Left colon (tissue), 2 donors: Measurements from ENCODE around the gene C5AR1. TPM values are rescaled to one million over a fixed set of nuclear protein-coding genes. Genes with fewer than 3 reads are reported as not detected.
A peak's percentile ranks its signal among the peaks of the same experiment; 100 is the strongest.
"Not testable (repeated sequence)": the region's sequence is repeated elsewhere in the genome, so short reads cannot be mapped to it uniquely, and the experiment has no call there.

Source experiments
- ATAC-seq: fragments of 200-7000 bp; cut with Tn5 transposase; one replicate; pipeline ENCODE4 v1.9.1; 2020; ENCODE audit warnings: mild to moderate bottlenecking, moderate library complexity
- DNase-seq, 2 donors: peaks; one replicate each; pipeline ENCODE4 v3.0.0-alpha.2; 2020
- intact Hi-C, 2 donors: fragments of 100-400 bp; cut with DNase I in 1 of 2; cut with micrococcal nuclease in 1 of 2; formaldehyde crosslinking; loops; one replicate each; pipeline versions ENCODE4 v1.11.2 to v1.14.0; 2022; cut with DNase I, micrococcal nuclease
- total RNA-seq, 2 donors: library from RNA; stranded (reverse); fragmentation: NEBNext Ultra II Directional; extraction: Animal tissue kit (Norgen Biotek cat#: 25700); gene quantifications; one replicate each; pipeline ENCODE4 v1.2.1, GENCODE V29; 2021
- donor health status: DM: no; HTN: no; CAD: no.
- donor health status: DM: yes; HTN: yes; CAD: no.

The C5AR1 gene
- total RNA-seq, 2 donors from 2014 or later = 5.0 to 8.8 TPM

GRCh38 chr19:47321630-47322029 lies 12.0 kb downstream of the C5AR1 start:
- intact Hi-C loops = no loop called here
- ATAC-seq = no peak
- DNase-seq = no peak

- DNase-seq (no peak), ATAC-seq (no peak)
- intact Hi-C loops = no loop called here
These were observed 12.4 kb downstream of the C5AR1 start for GRCh38 chr19:47322058-47322457.

GRCh38 chr19:47323409-47323808 lies 13.7 kb downstream of the C5AR1 start:
- ATAC-seq (no peak), DNase-seq (no peak)
- intact Hi-C loops = no loop called here

GRCh38 chr19:47323872-47324271 lies 14.2 kb downstream of the C5AR1 start:
- no peak for DNase-seq
- ATAC-seq = no peak
- intact Hi-C loops = no loop called here

GRCh38 chr19:47324502-47324901 lies 14.8 kb downstream of the C5AR1 start:
- intact Hi-C loops = no loop called here
- DNase-seq = peak in 1 of 2 donors; percentile 42

GRCh38 chr19:47330466-47330869 lies 20.8 kb downstream of the C5AR1 start:
- ATAC-seq (no peak), DNase-seq (no peak)
- intact Hi-C loops = no loop called here

More at GRCh38 chr19:47324502-47324901, 14.8 kb downstream of the C5AR1 start:
- ATAC-seq = peak; percentile 20

- ATAC-seq (no peak), DNase-seq (no peak)
- intact Hi-C loops = no loop called here
These were observed 21.8 kb downstream of the C5AR1 start for GRCh38 chr19:47331490-47331889.

GRCh38 chr19:47331931-47332547 lies 22.4 kb downstream of the C5AR1 start, which contains the start of gene C5AR2:
C5AR2 (plus strand) TSS chr19:47332175; CDS start chr19:47340800, 8,625 bp downstream.
- ATAC-seq = no peak
- DNase-seq = no peak
- intact Hi-C loops = no loop called here

GRCh38 chr19:47336765-47337718 lies 27.4 kb downstream of the C5AR1 start:
- peak in 1 of 2 donors; percentile 45 for DNase-seq
- intact Hi-C loops, ATAC-seq: not testable (repeated sequence)

- intact Hi-C loops = no loop called here
- DNase-seq (no peak), ATAC-seq (no peak)
These were observed 29.7 kb downstream of the C5AR1 start for GRCh38 chr19:47339196-47339880.

- intact Hi-C loops = no loop called here
- ATAC-seq (no peak), DNase-seq (no peak)
These were observed 31.0 kb downstream of the C5AR1 start for GRCh38 chr19:47340477-47341208.

GRCh38 chr19:47341734-47342133 lies 32.1 kb downstream of the C5AR1 start:
- intact Hi-C loops = no loop called here
- ATAC-seq (no peak), DNase-seq (no peak)

GRCh38 chr19:47343194-47343802 lies 33.6 kb downstream of the C5AR1 start:
- no peak for DNase-seq
- no peak for ATAC-seq
- intact Hi-C loops = no loop called here

GRCh38 chr19:47344425-47344824 lies 34.8 kb downstream of the C5AR1 start:
- intact Hi-C loops = no loop called here
- no peak for DNase-seq
- ATAC-seq = no peak

GRCh38 chr19:47346024-47346423 lies 36.4 kb downstream of the C5AR1 start:
- ATAC-seq, DNase-seq, intact Hi-C loops: not testable (repeated sequence)

GRCh38 chr19:47348819-47349795 lies 39.4 kb downstream of the C5AR1 start, which contains the start of gene DHX34:
DHX34 (plus strand) TSS chr19:47349315; CDS start chr19:47353031, 3,716 bp downstream.
- intact Hi-C loops = no loop called here
- peak; percentile 99 for DNase-seq
- ATAC-seq = peak; percentile 99

GRCh38 chr19:47350630-47351029 lies 41.0 kb downstream of the C5AR1 start:
- ATAC-seq (no peak), DNase-seq (no peak)
- intact Hi-C loops = no loop called here
